HCT116 (cell line): ENCODE results near the gene MAP3K21.

ENCODE experiments used
- EGR1 ChIP-seq: IDR thresholded peaks from 2 replicates; pipeline ENCODE4 v1.6.1; 2012; ENCODE audit warnings: low read depth
- EZH2 ChIP-seq: fragments of 200-600 bp; sonication (generic); IDR thresholded peaks from 2 replicates; pipeline ENCODE4 v1.6.1; 2017; ENCODE audit warnings: antibody characterized with exemption, mixed run types
- JUND ChIP-seq: IDR thresholded peaks from 2 replicates; pipeline ENCODE4 v1.6.1; 2012
- POLR2A ChIP-seq: IDR thresholded peaks from 2 replicates; pipeline ENCODE4 v1.7.0; 2011; ENCODE audit warnings: borderline replicate concordance; ENCODE audit not compliant: insufficient read depth, insufficient read length; ENCODE audit errors: extremely low read depth
- TCF7L2 ChIP-seq: IDR thresholded peaks from 2 replicates; pipeline ENCODE4 v1.7.0; 2011; ENCODE audit warnings: borderline replicate concordance, inconsistent platforms; ENCODE audit not compliant: insufficient read depth, insufficient read length; ENCODE audit errors: extremely low read depth
- YY1 ChIP-seq: IDR thresholded peaks from 2 replicates; pipeline ENCODE4 v1.6.1; 2011; ENCODE audit warnings: low read length, low read depth, moderate library complexity, mild to moderate bottlenecking; ENCODE audit not compliant: insufficient replicate concordance; ENCODE audit errors: extremely low read depth
- TF ChIP-seq, protein P1 (sequence below), 3 experiments: fragments of 200-600 bp in 1 of 3; sonication (generic) in 1 of 3; IDR thresholded peaks in 2 of 3; conservative IDR thresholded peaks in 1 of 3; 2 replicates each; pipeline ENCODE4 v1.5.1; 2012 to 2017; ENCODE audit warnings: low read depth in 2 of 3, low read length in 2 of 3, antibody characterized with exemption in 1 of 3, borderline replicate concordance in 1 of 3, control low read depth in 1 of 3, mild to moderate bottlenecking in 1 of 3, mixed read lengths in 1 of 3, mixed run types in 1 of 3, moderate library complexity in 1 of 3; ENCODE audit not compliant: insufficient read depth in 1 of 3
- TF ChIP-seq, protein P2 (sequence below): IDR thresholded peaks from 2 replicates; pipeline ENCODE4 v1.6.1; 2012
- TF ChIP-seq, protein P3 (sequence below): IDR thresholded peaks from 2 replicates; pipeline ENCODE4 v1.6.1; 2012; ENCODE audit warnings: low read depth

DNA sequence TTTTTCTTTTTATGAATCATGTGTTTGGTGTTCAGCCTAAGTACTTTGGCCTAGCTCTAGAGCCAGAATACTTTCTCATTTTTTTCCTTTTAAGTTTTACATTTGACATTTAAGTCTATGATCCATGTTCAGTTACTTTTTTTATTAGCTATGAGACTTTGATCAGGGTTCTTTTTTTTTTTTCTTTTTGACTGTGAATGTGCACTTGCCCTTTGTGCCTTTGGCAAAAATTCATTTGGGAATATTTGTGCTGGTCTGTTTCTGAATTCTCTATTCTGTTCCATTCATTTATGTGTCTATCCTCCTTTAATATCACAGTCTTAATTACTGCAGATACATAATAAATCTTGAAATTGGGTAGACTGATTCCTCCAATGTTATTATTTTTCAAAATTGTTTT lies 93.8 kb downstream of the MAP3K21 start:
- TF ChIP-seq, protein P1, sequence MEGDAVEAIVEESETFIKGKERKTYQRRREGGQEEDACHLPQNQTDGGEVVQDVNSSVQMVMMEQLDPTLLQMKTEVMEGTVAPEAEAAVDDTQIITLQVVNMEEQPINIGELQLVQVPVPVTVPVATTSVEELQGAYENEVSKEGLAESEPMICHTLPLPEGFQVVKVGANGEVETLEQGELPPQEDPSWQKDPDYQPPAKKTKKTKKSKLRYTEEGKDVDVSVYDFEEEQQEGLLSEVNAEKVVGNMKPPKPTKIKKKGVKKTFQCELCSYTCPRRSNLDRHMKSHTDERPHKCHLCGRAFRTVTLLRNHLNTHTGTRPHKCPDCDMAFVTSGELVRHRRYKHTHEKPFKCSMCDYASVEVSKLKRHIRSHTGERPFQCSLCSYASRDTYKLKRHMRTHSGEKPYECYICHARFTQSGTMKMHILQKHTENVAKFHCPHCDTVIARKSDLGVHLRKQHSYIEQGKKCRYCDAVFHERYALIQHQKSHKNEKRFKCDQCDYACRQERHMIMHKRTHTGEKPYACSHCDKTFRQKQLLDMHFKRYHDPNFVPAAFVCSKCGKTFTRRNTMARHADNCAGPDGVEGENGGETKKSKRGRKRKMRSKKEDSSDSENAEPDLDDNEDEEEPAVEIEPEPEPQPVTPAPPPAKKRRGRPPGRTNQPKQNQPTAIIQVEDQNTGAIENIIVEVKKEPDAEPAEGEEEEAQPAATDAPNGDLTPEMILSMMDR (IDR thresholded peaks at IDR 0.05 in 2 of 3, conservative IDR thresholded peaks at IDR 0.05 in 1 of 3; ENCODE audit: borderline replicate concordance in 1 of 3, insufficient read depth in 1 of 3, low read depth in 2 of 3, low read length in 2 of 3): no peak
- TF ChIP-seq EZH2 (no peak), TCF7L2 (no peak), EGR1 (no peak), YY1 (no peak), POLR2A (no peak), JUND (no peak)
- TF ChIP-seq, protein P2, sequence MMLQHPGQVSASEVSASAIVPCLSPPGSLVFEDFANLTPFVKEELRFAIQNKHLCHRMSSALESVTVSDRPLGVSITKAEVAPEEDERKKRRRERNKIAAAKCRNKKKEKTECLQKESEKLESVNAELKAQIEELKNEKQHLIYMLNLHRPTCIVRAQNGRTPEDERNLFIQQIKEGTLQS: no peak
- TF ChIP-seq, protein P3, sequence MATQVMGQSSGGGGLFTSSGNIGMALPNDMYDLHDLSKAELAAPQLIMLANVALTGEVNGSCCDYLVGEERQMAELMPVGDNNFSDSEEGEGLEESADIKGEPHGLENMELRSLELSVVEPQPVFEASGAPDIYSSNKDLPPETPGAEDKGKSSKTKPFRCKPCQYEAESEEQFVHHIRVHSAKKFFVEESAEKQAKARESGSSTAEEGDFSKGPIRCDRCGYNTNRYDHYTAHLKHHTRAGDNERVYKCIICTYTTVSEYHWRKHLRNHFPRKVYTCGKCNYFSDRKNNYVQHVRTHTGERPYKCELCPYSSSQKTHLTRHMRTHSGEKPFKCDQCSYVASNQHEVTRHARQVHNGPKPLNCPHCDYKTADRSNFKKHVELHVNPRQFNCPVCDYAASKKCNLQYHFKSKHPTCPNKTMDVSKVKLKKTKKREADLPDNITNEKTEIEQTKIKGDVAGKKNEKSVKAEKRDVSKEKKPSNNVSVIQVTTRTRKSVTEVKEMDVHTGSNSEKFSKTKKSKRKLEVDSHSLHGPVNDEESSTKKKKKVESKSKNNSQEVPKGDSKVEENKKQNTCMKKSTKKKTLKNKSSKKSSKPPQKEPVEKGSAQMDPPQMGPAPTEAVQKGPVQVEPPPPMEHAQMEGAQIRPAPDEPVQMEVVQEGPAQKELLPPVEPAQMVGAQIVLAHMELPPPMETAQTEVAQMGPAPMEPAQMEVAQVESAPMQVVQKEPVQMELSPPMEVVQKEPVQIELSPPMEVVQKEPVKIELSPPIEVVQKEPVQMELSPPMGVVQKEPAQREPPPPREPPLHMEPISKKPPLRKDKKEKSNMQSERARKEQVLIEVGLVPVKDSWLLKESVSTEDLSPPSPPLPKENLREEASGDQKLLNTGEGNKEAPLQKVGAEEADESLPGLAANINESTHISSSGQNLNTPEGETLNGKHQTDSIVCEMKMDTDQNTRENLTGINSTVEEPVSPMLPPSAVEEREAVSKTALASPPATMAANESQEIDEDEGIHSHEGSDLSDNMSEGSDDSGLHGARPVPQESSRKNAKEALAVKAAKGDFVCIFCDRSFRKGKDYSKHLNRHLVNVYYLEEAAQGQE: no peak
